Endometrium (tissue), 2 donors: Measurements from ENCODE around the gene RAPGEF4.
A peak's percentile ranks its signal among the peaks of the same experiment; 100 is the strongest.

ENCODE experiments used
- FAIRE-seq: peaks from 2 replicates; lab custom pipeline; 2012; peaks lifted over from hg19 to GRCh38; lab: Jason Lieb, UNC
- donor health status: control.
- donor health status: control.

Gene RAPGEF4

DNA sequence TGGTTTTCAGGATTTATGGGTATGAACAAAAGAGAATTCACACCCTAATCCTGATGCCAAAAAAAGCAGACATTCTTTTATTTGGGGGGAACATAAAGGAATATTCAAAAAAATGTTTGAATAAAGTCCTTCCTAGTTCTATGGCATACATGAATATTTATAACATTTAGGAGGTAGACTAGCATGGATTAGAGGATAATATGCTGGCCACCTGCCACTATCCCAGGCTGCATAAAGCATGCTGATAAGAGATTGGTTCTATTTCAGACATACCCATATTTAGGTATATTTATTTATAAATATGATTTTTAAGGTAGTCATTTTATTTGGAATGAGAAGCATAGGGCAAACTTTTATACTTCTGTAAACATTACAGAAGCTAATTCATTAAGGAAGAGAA, 305.1 kb downstream of the RAPGEF4 start:
- FAIRE-seq, result no peak

DNA sequence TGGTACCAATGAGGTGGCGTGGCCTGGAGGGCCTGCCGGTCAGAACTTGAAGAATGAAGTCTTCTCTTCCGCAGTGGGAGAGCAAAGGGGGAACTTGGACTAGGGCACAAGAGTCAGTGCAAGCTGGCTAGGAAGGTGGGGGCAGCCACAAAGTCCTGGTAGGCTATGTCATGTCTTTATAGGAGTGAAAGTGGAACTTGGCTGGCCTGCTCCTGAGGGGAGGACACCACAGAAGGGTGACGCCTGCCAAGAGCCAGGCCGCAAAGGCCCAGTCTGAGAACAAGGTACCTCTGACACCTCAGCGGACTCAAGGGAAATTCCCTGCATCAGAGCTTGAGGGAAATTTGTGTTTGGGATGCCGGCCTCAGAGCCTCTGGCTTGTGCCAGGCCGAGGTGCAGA, 307.8 kb downstream of the RAPGEF4 start:
- no peak for FAIRE-seq

DNA sequence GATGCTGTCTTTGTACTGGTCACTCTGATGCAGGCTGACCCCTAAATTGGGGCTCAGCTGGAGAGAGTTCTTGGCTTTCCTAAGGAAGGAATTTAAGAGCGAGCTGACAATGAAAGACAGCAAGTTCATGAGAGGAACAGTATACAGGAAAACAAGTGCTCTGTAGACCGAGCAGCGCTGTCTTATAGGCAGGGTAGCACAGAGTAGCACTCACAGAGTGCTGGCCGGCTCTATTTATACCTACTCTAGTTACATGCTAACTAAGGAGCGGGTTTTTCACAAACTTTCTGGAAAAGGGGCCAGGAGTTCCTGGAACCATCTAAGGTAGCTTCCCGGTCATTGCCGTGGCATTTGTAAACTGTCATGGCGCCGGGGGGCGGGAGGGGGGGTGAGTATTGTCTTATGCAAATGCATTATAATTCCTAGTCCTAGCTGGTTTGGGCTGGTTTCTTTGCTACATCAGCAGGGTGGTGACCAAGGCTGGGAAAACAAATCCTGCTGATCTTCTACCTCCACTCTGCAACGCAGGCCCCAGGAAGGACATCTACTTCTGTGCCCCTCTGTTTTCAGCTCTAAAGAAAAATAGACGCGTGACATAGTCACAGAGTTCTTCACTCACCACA, 308.4 kb downstream of the RAPGEF4 start:
- no peak for FAIRE-seq

GRCh38 chr2:173044686-173045085, 309.0 kb downstream of the RAPGEF4 start:
- no peak for FAIRE-seq

GRCh38 chr2:173045181-173045580, 309.5 kb downstream of the RAPGEF4 start:
- FAIRE-seq, result peak; percentile 72

GRCh38 chr2:173048522-173048896, 312.9 kb downstream of the RAPGEF4 start:
- FAIRE-seq, result no peak

DNA sequence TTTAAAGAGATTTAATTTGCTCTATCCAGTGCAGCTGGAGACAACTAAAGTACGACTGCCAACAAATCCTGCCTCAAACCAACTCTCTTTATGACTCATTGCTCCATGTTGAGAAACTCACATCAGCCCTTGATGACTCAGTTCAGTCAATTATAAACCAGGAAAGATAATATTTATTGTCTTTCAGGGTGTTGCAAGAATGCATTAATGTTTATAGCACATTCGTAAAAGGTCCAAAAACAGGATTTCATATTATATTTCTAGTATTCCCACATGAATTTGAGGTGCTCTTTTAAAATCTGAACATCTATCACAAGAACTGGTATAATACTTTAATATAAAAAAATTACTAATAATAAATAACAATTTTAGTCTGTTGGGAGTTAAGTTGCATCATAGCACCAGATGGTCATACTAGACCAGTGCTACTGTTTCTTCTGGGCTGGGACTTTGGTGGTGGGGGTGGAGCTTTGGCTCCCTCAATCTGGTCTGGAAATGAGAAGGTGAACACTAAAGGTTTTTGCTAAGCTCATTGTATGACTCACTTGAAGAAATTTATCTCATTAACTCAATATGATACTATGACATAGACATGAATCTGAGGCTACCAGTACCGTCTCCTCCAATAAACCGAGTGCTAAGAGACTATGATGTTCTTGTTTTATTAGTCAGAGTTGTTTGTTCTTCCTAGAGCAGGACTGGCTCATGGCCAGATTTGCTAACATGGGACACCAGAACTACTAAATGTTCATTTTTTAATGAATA, 313.4 kb downstream of the RAPGEF4 start:
- peak; percentile 97 for FAIRE-seq

DNA sequence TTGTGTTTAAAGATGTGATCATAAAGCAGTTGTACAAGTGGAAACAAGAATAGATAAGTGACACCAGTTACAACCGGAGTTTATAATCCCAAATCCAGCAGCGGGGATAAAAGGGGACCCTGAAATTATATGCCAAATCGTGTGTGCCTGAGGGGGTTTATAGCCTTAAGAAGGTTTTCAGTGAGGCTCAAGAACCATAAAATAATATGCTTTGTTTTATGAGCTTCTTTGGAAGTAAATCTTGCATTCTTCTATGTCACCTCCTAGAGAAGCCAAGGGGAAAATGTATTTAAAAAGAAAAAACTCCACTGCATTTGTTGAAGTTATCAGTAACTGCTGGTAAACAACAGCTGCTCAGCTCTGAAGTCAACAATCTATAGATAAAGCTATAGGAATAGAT, 314.2 kb downstream of the RAPGEF4 start:
- no peak for FAIRE-seq

- FAIRE-seq, result no peak
Measured at GRCh38 chr2:173050684-173051083, 315.0 kb downstream of the RAPGEF4 start.

GRCh38 chr2:173051463-173052215, 316.0 kb downstream of the RAPGEF4 start:
- FAIRE-seq, result no peak

DNA sequence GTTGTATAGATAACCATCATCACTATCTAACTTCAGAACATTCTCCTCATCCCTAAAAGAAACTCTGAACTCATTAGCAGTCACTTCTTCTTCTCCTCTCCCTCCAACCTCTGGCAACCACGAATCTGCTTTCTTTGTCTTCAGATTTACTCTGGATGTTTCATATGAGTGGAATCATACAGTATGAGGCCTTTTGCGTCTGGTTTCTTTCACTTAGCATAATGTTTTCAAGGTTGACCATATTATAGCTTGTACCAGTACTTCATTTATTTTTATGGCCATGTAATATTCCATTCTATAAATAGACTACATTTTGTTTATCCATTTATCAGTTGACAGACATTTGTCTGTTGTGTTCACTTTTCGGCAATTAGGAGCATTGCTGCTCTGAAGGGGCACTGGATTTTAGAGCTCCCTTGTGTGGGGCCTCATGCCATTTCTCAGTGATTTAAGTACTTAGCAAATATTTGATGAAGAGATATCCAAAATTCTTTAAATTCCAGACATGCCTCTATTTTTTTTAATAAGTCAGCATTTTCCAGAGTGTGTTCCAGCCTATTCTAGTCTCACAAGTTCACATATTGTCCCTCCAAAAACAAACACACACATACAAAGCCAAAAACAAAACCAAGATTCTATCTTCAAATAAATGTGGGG, 317.5 kb downstream of the RAPGEF4 start:
- no peak for FAIRE-seq

DNA sequence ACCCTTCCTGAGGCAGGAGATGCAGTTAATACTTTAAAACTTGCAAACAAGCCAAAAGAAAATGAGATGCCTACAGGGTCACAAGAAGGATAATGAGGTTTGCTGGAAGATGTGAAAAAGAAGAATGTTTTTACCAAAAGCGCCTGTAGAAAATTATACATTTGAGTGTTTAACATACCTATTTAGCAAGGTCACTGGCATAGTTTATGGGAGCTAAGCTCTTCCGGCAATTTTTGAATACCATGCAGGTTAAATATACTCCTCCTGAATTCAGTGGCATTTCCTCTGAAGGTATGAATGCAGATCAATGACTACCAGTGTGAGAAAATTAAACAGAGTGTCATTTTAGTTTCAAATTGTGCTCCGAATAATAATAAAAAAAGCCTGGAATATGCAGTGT, 318.8 kb downstream of the RAPGEF4 start:
- no peak for FAIRE-seq

DNA sequence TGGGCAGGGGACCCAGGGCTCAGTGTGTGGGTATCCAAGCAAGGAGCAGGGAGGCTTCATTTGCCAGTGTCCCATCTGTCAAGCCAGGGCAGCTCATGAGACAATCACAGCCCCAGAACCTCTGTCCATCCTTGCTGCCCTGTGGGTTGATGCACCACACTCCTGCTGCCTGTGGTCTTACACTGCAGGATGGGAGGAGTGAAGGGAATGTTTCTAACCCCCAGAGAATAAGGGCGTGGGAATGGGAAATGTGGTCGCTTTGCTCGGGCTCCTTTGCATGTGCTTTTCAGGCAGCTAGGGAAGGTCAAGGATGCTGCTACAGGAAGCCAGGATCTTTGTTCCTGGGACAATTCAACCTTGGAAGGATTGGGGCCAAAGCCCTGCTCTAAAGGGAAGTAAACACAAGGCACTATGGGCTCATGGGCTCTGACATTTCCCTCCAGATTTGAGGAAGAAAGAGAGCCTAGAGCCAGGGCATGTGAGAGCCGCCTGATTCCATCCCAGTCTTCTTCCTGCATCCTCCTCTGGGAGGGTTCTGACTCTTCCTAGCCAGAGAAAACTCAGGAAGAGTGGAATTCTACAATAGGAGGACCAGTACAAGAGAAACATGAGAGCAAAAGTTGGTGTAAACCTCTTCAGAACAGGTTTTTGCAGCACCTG, 321.2 kb downstream of the RAPGEF4 start:
- FAIRE-seq, result no peak

DNA sequence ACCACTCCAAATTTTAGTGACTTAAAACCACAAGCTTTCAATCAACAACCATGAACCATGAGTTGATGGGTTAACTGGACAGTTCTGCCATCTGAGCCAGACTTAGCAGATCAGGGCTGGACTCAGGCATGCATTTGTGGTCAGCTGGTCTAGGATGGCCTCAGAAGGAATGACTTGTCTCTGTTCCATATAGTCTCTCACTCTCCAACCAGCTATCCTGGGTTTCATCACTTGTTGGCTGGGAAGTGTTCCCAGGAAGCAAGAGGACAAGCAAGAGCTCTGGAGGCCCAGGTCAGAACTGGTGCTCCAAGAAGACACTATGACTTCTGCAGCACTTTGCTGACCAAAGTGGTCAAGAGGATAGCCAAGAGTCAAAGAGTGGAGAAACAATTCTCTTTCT, 322.5 kb downstream of the RAPGEF4 start:
- FAIRE-seq, result no peak

- FAIRE-seq, result no peak
Measured at GRCh38 chr2:173058673-173059072, 323.0 kb downstream of the RAPGEF4 start.

- no peak for FAIRE-seq
Measured at GRCh38 chr2:173059292-173059691, 323.6 kb downstream of the RAPGEF4 start.

DNA sequence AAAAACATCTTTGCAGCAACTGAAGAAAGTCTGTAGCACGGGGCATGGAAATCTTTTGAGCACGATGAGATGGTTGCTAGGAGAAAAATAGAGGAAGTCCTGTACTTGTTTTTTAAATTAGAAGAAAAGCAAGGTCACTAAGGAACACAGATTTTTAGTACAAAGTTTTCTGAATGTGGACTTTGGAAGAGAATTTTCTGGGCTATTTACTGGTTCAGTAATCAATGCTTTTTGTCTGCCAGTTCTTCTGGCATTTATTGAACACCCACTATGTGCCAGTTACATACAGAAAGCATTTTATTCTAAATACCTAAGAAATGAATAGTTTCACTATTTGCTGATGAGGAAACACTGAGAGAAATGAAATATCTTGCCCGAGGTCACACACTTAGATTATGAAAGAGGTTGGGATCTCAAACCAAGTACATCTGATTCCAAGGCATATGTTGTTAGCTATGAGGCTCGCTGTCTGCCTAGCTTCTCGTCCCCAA, 324.4 kb downstream of the RAPGEF4 start:
- no peak for FAIRE-seq

DNA sequence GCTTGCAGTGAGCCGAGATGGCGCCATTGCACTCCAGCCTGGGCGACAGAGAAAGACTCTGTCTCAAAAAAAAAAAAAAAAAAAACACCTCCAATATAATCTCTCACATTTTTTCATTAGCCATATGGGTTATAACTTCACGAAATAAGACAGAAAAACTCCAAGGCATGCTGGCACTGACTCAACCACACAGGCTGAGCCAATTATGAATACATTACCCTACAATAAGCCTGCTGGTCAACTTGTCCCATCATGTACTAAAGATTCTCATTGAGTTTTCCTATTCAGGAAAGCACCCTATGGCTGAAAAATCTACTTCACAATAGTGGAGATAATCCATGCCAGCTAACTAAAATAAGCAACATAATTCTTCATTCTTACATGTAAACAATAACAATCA, 327.2 kb downstream of the RAPGEF4 start:
- FAIRE-seq, result no peak

DNA sequence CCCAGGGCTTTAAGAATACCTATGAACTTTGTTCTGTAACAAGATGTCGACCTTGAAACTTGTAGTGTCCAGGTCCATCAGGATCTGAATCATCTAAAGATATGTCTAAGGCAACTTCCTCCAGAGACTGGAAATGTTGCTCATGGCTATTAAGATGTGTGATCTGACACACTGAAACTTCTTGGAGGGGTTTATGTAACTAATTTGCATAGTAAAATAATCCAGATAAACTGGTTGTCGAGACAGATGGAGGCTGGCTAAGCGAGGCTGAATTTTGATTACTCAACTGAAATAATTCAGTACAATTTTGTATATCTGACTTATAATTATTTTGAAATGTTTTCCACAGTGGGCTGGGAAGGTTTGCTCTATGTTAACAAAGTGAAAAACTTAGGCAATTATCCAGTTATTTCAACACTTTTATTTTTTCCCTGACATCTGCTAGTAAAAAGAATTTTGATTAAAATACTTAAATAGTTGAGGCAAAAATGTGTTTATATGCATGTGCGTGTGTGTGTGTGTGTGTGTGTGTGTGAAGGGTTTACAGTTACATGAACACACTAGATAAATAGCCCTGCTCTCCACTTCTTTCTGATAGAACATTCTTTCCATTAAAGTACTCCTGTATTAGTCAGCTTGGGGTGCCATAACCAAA, 328.6 kb downstream of the RAPGEF4 start:
- no peak for FAIRE-seq

DNA sequence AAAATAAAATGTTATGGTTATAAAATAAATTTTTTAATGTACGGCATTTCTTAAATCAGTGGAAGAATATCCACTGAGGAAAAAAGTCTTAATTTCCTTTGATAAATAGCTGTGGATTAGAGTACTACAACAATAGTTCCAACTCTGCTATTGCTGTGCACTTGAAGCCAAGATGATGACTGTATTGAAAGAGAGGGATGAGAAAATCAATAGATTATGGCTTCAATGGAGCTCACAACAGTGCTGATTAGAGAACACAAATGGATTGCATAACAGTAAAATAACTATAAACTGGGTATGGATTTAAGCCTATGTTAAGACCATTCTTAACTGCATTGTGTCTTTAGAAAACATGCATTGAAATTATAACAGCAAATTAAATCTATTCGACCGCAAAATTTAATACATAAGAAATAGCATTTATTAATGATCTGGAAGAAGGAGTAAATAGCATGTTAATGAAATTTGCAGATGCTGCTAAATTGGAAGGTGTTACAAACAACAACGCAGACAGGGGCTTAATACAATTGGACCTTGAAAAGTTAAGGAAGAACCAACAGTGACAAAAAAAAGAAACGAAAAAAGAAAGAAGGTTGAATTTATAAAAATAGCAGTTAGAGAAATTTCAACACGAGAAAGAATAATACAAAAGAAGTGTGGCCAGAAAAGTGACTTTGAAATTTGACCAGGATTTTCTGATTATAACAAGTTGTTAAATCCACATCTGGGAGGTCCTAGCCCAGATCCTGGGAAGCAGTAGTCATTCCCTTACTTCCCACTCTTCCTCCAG, 331.4 kb downstream of the RAPGEF4 start:
- no peak for FAIRE-seq
